ENCODE results near the gene CNPY1. TPM values are rescaled to one million over a fixed set of nuclear protein-coding genes. Genes with fewer than 3 reads are reported as not detected.

Gene CNPY1
- total RNA-seq, 4 donors from 2014 or later, result not detected

DNA sequence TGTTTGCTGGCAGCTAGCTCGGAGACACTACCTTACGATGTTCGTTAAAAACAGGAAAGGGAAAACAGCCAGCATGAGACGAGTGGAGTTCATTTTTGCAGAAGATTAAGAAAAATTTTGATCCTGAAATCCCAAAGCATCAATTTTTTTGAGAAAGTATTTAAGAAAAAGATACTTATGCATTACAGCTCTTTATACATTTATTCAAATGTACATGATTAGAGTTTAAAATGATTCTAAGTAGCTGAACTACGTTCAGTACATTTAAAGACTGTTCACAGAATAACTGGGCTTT, 34.7 kb downstream of the CNPY1 start:
- Histone ChIP-seq H3K27me3 (peaks cover 100% of the 10 kb centered on the region), H3K9me3 (no peaks in the 10 kb centered on the region), H3K4me3 (no peak overlapping the region), H3K4me1 (peaks cover 10% of the 10 kb centered on the region), H3K27ac (no peak overlapping the region), H3K36me3 (no peaks in the 10 kb centered on the region)
- no peak for DNase-seq (ENCODE audit: low spot score in 2 of 2)
- TF ChIP-seq EP300 (IDR thresholded peaks at IDR 0.05) (no peak), POLR2AphosphoS5 (IDR thresholded peaks at IDR 0.05) (no peak), POLR2A (IDR thresholded peaks at IDR 0.05) (no peak)
- TF ChIP-seq, protein P1, sequence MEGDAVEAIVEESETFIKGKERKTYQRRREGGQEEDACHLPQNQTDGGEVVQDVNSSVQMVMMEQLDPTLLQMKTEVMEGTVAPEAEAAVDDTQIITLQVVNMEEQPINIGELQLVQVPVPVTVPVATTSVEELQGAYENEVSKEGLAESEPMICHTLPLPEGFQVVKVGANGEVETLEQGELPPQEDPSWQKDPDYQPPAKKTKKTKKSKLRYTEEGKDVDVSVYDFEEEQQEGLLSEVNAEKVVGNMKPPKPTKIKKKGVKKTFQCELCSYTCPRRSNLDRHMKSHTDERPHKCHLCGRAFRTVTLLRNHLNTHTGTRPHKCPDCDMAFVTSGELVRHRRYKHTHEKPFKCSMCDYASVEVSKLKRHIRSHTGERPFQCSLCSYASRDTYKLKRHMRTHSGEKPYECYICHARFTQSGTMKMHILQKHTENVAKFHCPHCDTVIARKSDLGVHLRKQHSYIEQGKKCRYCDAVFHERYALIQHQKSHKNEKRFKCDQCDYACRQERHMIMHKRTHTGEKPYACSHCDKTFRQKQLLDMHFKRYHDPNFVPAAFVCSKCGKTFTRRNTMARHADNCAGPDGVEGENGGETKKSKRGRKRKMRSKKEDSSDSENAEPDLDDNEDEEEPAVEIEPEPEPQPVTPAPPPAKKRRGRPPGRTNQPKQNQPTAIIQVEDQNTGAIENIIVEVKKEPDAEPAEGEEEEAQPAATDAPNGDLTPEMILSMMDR (IDR thresholded peaks at IDR 0.05), result no peak
- WGBS, result 24% methylated on average over 5 of the region's 5 CpGs

DNA sequence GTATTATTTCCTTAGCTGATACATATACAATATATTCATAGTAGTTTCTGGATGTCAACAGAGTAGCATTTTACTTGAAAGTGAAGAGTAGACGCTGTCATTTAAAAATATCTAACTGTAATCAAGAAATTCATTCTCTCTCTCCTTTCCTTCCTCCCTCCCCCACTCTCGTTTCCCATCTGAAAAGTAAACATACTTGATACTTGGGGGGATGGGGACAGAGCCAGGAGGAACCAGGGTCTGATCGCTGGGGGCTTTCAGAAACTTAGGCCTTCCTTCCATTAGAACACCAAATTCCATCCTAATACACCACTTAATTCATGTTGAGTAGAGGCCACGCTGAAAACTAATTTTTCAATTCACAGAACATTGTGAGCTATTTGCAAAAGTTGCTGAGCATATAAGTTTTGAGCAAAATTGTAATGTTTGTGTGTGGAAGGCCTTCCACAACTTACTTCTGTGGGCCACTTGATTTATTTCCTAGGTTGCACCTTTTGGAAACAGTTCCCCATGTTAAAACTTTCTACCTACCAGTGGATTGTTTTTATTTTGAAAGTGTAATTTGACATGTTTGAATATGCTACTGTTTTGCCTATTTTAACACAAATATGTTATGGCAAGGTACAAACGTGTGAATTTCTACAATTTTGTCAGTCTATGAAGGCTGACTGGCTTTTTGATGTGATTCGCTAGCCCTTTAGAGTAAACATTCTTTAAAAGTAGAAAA, 35.2 kb downstream of the CNPY1 start:
- no peak overlapping the region for H3K4me3 ChIP-seq
- no peaks in the 10 kb centered on the region for H3K9me3 ChIP-seq
- no peak overlapping the region for H3K27ac ChIP-seq
- no peak for DNase-seq (ENCODE audit: low spot score in 2 of 2)
- no peak for TF ChIP-seq POLR2A (IDR thresholded peaks at IDR 0.05)
- TF ChIP-seq, protein P1 (IDR thresholded peaks at IDR 0.05), result no peak
- no peaks in the 10 kb centered on the region for H3K36me3 ChIP-seq
- 22% methylated on average over 6 of the region's 6 CpGs for WGBS
- peaks cover 100% of the 10 kb centered on the region for H3K27me3 ChIP-seq
- peaks cover 13% of the 10 kb centered on the region for H3K4me1 ChIP-seq

DNA sequence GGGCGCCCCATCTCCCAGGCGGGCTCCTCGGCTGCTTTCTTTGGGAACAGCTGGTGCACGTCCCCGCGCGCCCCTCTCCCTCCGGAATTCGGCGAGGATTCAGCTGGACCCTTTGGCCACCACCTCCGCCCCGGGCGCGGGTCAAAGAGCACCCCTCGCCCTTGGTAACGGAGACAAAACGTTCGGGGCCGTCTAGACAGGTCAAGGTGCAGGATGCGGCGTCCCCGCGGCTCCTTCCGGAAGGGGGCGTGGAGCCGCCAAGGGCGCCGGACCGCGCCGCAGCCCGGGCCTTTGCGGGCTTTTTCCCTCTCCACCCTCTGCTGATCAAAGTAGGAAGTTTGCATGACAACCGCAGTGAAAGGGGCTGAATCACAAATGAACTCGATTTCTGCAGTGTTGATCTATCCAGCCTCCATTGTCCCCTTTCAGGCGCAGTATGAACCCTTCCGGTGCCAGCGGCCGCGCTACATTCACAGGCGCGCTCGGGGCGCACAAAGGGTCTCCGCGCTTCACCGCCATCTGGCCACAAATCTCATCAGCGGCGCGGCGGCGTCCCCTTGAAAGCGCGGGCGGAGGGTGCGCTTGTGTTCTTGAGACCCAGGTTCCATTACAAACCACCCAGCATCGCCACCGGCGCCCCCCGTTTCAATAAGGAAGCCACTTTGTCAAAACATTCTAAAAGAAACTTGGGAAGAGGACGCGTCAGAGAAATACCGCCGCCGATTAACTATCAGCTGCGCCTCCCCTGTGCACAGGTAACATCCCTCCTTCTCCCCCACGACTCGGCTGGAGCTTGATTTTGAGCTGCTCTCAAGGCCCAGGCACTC, 36.4 kb downstream of the CNPY1 start:
- peaks cover 13% of the 10 kb centered on the region for H3K4me1 ChIP-seq
- peaks cover 100% of the 10 kb centered on the region for H3K27me3 ChIP-seq
- DNase-seq (ENCODE audit: low spot score in 2 of 2), result no peak
- no peak overlapping the region for H3K27ac ChIP-seq
- 2% methylated on average over 56 of the region's 68 CpGs for WGBS
- H3K4me3 ChIP-seq, result no peak overlapping the region
- H3K9me3 ChIP-seq, result no peaks in the 10 kb centered on the region
- no peaks in the 10 kb centered on the region for H3K36me3 ChIP-seq
- TF ChIP-seq POLR2AphosphoS5 (IDR thresholded peaks at IDR 0.05), result no peak
- no peak for TF ChIP-seq EP300 (IDR thresholded peaks at IDR 0.05)
- TF ChIP-seq POLR2A (IDR thresholded peaks at IDR 0.05), result no peak
- TF ChIP-seq, protein P1 (IDR thresholded peaks at IDR 0.05), result no peak

DNA sequence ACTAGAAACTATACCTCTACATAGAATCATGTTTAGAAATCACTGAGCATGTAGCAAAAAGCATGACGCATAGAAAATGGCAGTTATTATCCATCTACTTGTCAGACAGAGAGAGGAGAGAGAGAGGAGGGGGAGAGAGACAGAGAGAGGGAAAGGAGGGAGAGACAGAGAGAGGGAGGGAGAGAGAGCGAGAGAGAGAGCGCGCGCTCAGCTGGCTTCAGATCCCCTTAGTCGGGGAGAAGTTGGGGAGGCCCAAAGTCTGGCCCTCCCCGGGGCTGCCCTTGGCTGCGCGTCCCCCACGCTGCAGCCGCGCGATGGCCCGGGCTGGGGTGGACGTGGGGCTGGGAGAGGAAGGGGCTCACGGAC, 37.0 kb downstream of the CNPY1 start:
- peaks cover 13% of the 10 kb centered on the region for H3K4me1 ChIP-seq
- TF ChIP-seq POLR2AphosphoS5 (IDR thresholded peaks at IDR 0.05) (no peak), POLR2A (IDR thresholded peaks at IDR 0.05) (no peak), EP300 (IDR thresholded peaks at IDR 0.05) (no peak)
- TF ChIP-seq, protein P1 (IDR thresholded peaks at IDR 0.05), result no peak
- DNase-seq (ENCODE audit: low spot score in 2 of 2), result no peak
- H3K27ac ChIP-seq, result no peak overlapping the region
- H3K9me3 ChIP-seq, result no peaks in the 10 kb centered on the region
- no peak overlapping the region for H3K4me3 ChIP-seq
- WGBS, result 4% methylated on average over 16 of the region's 16 CpGs
- H3K36me3 ChIP-seq, result no peaks in the 10 kb centered on the region
- H3K27me3 ChIP-seq, result peaks cover 100% of the 10 kb centered on the region

All from suprapubic skin (tissue), 4 donors.